Astrocyte of the cerebellum (primary cell): ENCODE results near the gene CHD8.

Experiments used
- DNase-seq: peaks from one replicate; pipeline ENCODE4 v3.0.0-alpha.2; 2011; ENCODE audit warnings: low read depth
- H3K4me3 ChIP-seq: 2 replicates; pipeline ENCODE4 v1.5.1; 2011; ENCODE audit warnings: mild to moderate bottlenecking, low read depth, low read length, moderate library complexity
- CTCF ChIP-seq: IDR thresholded peaks from 2 replicates; pipeline ENCODE4 v1.5.1; 2012; ENCODE audit warnings: low read length, low read depth, moderate library complexity, mild to moderate bottlenecking; ENCODE audit errors: missing control alignments
- in situ Hi-C: cut with HindIII; loops from 2 replicates; pipeline ENCODE4 v1.10.0; 2017; ENCODE audit warnings: low sequenced_read_pairs

CHD8 gene

GRCh38 chr14:21350539-21350938 is 105.4 kb downstream of the CHD8 start:
- H3K4me3 ChIP-seq, result no peak overlapping the region
- in situ Hi-C loops, result loop anchor here (5.0 kb wide), 1 partner anchor 52 kb away; no protein-coding TSS in a partner anchor
- DNase-seq, result no peak
- TF ChIP-seq CTCF, result no peak

GRCh38 chr14:21347201-21347600 is 108.7 kb downstream of the CHD8 start:
- no peak overlapping the region for H3K4me3 ChIP-seq
- no peak for TF ChIP-seq CTCF

GRCh38 chr14:21346532-21347135 is 109.3 kb downstream of the CHD8 start:
- no peak for DNase-seq
- no peak overlapping the region for H3K4me3 ChIP-seq
- no peak for TF ChIP-seq CTCF
- in situ Hi-C loops, result no loop called here

More at GRCh38 chr14:21347201-21347600, 108.7 kb downstream of the CHD8 start:
- in situ Hi-C loops, result no loop called here
- no peak for DNase-seq

- no peak overlapping the region for H3K4me3 ChIP-seq
- TF ChIP-seq CTCF, result no peak
- in situ Hi-C loops, result no loop called here
- no peak for DNase-seq
These were observed 112.7 kb downstream of the CHD8 start for GRCh38 chr14:21343035-21343794.
